Stimulated activated naive CD4-positive, alpha-beta T cell treated with Interleukin-2 at 50 U/mL for 16 hours (primary cell): ENCODE measurements around the gene MR1.

Experiments used
- DNase-seq: peaks from one replicate; lab custom pipeline; 2025; lab: John Stamatoyannopoulos, UW

Gene MR1

DNA sequence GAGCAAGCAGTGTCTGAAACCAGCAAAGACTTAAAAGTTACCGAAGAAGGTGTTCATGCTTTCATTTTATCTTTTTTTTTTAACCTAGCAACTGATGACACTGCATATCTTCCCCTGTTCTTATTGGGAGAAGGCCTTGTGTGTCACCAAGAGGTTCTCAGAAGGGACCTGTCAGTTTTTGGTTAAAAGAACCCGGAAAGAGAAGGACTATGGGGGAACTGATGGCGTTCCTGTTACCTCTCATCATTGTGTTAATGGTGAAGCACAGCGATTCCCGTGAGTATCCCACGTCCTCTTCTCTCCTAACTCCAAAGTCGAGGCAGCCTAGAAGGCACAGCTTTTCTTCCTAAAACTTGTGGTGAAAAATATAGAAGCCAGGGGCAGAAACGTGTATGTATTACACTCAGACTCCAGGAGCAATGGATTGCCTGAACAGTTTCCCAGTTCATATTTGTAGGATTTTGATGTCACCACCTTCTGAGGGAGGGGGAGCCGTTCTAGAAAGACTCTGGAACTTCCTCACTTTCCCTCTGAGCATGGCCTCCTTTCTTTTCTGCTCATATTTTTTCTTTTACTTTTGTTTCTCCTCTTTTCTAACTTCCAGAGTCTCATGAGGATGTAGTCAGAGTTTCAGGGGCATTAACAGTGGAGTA, at the start of gene MR1:
TSS of gene MR1 (plus strand) at position 185 of the 653 bp plus-strand sequence. CDS start at position 210, 25 bp downstream.
- DNase-seq = no peak

DNA sequence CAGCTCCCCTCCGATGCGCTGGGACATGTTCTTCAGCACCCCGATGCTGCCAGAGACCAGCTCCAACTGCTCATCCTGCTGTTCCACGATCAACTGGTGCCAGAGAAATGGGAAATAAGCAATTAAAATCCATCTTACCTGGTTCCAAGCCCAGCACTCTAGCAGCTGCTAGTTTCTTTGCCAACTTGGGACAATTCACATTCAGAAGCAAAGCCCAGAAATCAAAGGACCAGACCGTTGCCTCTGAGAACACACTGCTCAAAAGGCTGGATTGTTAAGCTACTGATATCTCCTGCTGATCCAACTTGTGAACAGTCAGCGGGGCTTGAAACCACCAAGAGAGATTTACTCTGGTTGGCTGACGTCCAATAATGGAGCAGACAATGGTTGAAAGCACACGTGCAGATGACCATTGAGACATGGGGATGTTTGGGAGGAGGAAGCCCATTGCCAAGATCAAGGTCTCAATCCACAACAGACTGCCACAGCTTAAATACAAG, 45.5 kb upstream of the MR1 start:
- DNase-seq = no peak

DNA sequence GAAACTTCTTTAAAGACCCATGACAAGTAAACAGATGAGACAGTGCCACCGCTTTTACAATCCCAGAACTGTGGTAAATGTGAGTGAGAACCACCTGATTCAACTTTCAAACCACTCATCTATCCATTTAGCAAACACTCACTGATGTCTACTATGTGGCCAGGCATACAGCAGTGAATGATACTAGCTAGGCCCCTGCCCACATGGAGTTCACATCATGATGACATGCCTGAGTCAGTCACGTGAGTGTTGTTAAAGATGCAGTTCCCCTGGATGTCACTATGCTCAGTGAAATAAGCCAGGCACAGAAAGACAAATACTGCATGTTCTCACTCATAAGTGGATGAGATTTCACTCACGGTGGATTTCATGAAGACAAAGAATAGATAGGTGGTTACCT, 39.5 kb upstream of the MR1 start:
- no peak for DNase-seq

DNA sequence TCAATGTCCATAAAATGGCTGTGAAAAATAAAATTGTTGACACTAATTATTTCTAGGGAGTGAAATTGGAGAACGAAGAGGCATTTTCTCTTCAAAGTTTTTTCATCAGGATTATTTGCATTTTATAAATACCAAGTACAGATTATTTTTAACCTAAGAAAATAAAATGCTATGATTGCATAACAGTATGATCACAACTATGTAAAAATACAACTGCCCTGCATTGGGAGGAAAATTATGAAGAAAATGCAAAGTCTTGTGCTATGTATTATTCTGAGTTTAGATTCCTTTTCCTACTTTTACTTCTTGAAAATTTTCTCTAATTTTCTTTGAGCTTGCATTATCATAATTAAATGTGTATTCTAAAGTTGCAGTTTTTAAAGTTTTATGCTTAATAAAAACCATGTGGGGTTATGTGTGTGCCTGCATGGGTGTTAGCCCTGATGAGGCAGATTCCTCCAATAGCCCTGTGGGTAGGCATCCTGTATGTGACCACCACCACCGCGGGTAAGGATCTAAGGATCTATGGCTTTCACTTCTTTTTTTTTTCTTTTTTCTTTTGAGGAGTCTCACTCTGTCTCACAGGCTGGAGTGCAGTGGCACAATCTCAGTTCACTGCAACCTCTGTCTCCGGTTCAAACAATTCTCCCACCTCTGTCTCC, 35.8 kb upstream of the MR1 start:
- no peak for DNase-seq

DNA sequence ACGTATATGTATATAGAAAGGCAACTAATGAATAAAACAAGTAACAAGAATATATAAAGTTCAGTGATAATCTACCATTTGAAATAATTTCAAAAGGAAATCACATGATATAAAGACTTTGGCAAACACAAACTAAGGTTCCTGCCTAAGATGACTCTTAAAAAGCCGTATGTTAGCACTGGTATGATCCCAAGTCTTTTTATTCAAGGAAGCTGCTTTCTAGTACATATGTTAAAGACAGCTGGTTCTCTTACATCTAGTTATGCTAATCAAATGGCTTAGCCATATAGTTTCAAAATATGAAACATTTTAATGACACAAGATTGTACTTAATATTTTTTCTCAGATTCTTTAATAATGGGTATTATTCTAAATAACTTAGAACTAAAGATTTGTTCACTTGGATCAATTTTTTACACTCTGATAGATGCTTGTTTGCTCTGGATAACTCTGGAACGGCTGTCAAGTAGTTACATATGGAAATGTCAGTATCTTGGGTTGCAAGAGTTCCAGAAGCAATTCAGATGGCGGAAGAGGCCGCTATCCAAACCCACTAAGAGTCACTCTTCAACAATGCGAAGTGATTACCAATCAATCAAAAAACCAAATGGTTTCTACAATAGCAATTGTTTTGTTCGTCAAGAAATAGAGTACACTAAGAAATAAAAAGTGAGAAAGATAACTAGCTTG, 32.5 kb upstream of the MR1 start:
- no peak for DNase-seq

DNA sequence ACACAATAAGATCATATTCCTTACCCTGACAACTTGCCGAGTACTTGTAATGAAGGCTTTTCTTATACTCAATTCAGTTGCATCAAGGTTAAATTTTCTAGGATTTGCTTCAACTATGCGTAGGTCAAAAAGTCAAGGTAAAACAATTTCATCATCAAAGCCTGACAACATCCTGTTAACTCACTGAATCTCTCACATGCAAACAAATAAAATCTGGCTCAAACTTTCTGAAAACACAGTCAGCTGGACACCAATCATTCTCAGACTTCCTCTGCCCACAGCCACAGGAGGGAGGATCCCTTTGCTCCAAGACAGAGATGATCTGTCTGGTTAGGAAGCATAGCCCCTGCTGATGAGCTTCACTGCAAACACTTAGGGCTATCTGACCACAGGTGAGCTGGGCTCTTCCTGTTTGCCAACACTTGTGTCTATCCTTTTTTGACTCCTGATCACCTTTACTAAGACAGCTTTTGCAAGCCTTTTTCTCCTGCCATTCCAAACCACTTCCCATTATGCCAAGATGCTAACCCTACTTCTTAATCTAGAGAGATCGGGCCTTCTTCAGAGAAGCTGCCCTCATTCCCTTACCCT, 31.1 kb upstream of the MR1 start:
- no peak for DNase-seq

DNA sequence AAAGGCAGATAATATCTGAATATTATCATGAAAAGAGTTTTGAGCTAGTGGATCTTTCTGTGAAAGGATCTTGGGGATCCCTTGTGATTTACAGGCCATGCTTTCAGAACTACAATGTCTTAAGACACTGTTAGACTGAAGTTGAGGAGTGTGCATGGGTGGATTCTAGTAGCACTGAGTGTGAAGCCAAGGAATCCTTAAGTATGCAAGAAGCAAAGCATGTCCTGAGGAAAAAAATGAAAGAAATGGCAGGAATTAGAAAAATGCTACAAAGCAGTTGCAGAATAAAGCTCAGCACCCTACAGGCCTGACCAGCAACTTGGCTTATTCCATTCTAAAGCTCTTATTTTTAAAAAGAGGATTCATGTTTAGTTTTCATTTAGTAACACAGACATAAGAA, 23.0 kb upstream of the MR1 start:
- DNase-seq = no peak

DNA sequence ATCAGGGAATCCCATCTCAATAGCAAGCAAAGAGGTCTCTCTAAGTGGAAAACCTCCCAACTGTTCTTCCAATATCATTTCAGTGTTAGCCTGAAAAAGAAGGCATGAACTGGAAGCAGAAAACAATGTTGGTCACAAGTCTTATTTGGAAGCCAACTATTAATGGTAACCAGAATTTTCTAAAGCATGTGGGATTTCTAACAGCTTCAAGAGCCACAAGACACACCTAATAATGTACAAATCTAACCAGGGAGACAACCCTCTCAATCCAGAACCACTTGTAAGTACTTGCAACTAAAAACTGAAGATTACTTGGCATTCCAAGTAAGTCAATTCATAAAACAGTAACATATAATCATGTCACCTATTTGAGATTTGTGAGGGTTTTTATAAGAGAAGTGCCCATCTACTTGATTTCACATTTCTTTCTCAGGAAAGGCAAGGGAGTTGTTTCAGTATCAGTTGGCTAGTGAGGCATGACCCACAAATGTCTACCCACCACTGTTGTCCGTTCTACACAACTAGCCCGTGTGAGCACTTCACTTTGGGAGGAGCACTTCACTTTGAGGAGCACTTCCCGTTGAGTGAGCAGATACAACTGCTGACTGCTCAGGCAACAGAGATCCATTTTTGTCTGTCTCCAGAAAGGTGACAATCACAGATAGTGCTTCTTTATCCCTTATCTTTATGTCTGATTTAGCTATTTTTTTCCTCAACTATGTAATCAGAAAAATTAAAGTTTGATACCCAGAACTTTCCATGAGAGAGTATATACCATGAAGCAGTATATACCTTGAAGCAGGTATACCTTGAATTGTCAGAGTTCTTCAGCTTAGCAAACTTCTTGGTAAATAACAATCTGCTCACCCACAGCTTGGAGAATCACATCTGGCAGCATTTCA, 22.2 kb upstream of the MR1 start:
- no peak for DNase-seq

DNA sequence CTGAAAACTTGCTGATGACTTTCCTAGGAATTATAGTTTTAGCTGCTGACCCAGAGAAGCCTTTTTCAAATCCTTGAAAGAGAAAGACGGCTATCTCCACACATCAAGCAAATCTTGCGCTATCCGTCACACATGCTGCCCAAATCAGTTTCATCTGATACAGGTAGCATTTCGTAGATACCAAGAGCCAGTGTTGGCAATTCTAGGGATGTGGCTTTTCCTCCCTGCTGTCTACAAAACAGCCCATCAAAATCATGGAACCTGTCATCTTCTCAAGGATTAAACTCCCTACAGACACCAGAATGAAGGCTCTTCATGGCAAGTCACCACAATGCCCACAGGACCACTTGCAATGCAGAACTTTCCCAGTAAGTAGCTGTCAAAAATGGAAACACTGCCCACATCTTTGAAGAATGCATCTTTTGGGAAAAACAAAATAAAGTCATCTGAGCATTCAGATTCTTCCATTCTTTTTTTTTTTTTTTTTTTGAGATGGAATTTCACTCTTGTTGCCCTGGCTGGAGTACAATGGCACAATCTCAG, 21.5 kb upstream of the MR1 start:
- DNase-seq = no peak

DNA sequence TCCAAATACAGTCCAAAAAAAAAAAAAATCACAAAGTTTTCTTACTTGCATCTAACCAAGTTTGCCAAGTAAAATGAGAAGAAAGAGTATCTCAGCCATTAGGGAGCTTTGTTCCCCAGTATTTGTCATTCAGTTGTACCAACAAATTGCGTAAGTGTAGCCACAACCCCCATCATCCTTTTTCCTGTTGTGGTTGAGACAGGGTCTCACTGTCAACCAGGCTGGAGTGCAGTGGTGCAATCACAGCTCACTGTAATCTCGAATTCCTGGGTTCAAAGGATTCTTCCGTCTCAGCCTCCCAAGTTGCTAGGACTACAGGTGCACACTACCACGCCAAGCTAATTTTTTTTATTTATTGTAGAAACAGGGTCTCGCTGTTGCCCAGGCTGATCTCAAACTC, 20.6 kb upstream of the MR1 start:
- no peak for DNase-seq

DNA sequence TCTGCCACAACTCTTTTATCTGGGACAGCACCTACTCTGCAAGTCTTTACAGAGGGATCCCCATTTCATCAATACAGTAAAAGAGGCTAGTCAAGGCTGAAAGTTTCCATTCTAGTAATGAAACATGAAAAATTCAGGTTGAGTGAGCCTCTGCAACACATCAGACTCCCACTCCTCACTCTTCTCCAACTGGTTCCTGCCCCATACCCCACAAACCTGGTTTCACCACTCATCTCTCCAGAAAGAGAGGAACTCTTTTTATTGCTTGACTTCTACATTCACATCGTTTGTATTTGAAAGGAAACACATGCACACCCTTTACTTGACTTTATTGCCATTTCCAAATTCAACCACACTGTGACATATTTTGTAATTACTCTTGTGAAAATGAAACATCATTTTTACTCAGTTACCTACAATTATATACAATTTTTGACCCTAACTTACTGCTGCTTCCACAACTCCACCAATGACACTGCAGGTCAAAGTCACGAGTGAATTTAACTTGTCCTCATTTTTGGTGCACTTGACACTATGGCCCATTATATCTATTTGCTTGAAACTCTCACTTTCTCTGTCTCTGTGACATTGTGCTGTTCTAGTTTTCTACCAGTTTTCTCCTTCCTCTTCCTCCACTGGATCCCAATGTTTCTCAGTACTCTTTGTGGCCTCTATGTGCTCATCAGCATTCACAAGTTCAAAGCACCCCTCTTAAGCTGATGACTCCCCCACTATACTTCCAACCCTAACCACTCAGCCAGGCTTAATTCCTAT, 19.1 kb upstream of the MR1 start:
- DNase-seq = no peak

DNA sequence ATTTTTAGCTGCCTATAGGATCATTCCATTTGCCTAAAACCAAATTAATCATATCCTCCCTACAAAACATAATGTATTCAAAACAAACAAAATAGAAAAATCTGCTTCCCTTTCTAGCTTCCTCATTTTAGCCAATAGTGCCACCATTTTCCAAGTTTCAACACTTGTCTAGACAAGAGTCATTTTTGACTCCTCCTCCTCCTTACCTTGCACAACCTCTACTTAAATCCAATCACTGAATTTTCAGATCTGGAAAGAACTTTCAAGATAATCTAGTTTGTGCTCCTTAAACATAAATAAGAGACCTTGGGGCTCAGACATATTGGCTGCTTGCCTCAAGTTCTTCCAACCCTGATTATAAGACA, 18.6 kb upstream of the MR1 start:
- DNase-seq = no peak

DNA sequence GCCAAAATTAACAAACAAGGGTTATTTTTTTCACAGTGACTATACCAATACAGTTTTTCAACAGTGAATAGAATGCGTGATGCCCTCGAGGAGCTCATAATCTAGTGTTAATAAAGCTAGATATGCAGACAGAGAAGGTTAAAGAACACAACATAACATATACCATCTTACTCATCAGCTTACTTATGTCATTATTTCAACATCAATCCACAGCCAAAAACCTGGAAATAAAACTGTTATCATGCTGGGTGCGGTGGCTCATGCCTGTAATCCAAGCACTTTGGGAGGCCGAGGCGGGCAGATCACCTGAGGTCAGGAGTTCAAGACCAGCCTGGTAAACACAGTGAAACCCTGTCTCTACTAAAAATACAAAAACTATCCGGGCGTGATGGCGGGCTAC, 17.2 kb upstream of the MR1 start:
- DNase-seq = no peak

DNA sequence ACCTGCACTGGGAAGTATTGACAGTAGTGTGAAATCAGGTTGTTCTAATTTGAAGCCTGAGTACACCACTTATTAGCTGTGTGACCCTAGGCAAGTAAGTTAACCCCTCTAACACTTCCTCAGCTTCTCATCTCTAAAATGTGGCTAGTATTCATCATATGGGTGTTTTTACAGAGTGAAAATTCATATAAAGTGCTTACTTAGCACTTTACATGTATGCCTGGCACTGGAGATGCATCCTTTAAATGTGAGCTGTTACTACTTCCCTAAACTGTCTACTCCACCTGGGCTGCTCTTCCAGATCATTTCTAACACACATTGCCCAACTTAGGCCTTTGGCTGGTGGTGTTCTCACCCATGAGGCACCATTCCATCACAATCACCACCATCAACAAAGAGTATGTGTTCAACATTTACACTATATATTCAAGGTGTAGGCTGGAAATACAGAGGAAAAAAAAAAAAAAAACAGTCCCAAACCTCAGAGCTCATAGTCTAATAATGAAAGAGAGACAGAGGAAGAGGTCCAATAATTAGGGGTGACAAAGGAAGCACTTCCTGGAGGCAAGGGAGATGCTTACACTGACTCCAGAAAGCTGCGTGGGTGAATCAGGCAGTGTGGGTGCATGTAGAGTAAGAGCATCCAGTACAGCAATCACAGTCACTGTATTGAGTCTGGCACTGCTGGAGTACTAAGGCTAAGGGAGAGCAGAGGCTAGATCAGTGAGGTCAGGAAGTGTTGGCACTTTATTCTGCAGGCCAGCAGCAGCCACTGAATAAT, 14.7 kb upstream of the MR1 start:
- no peak for DNase-seq

DNA sequence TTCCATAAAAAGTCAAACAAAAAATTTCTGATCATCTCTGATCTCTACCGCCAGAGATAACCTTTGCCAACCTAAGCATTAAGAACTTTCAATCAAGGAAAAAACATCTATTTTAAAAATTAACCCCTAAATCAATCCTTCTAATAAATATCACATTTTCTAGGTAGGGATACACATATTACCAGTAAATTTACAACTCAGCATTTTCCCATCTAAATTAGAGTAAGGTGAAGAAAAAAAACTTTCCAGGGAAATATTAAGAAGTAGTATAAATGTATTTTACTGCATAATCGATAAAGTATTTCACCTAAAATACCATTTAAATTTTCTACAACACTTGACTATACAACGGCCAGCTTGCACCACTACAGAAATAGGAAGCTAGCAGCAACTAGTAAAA, 12.6 kb upstream of the MR1 start:
- no peak for DNase-seq

DNA sequence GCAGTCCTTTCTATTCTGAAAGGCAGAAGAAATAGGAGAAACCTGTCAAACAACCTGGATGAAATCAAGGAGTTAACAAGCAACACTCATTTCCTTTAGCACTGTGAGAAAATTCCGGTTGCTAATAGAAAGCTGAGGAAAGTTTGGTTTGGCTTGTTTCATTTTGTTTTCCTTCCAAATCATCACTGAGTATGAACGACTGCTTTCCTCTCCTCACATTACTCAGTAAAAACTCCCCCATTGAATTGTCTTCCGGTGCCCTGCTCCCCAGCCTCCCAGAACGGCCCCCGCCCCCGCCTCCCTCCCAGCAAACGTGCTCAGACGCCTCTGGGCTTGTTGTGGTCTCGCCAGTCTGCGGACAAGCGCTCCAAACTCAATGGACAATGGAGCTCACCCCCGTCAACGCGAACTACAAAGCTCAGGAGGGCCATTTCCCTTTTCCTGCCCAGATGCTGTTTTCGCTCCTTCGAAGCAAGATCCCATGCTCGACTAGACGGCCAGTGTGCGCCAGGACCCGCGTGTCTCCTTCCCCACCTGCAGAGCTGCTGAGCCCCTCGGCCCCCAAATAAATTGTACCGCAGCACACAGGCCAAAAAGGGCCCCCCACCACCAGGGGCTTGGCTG, 11.9 kb upstream of the MR1 start:
- DNase-seq = peak; percentile 75

DNA sequence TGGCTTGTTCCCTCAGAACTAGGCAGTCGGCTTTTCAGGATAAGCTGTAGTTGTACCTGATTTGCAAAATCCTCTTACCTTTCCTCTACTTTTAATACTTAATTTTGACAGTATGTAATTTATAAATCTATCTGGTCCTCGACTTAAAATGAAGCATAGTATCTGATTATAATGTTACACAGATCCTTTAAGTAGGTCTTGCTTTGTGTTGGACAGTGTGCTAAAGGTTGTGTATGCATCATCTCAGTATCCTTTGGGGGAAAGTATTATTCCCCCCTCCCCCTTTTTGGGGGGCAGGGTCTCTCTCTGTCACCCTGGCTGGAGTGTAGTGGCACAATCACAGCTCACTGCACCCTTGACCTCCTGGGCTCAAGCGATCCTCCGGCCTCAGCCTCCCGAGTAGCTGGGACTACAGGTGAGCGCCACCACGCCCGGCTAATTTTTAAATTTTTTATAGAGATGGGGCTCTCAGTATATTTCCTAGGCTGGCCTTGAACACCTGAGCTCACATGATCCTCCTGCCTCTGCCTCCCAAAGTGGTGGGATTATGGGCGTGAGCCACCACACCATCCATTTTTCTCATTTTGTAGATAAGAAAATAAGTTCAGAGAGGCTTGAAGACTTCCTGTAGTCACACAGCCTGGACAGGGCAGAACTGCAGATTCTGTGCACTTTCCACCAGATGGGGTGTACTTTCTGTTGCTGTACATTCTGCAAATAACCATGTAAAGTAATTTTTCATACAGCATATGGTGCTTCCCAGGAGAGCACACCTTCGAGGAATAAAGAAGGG, 10.3 kb upstream of the MR1 start:
- no peak for DNase-seq

DNA sequence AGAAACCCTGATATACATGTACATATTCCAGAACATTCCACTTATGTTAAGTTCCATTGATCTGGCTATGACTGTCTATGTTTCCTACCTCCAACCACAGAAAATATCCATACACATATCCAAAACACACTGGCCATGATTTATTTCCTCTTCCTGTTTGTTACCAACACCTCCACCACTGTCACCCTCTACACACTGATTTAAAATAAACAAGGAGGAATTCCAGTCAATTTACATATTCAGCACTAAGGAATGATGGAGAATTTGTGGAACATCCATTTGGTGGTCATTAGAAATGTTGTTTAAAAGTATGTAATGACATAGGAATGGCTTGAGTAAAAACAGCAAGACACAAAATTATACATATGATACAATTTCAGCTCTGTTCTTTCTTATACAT, 5.6 kb upstream of the MR1 start:
- no peak for DNase-seq

DNA sequence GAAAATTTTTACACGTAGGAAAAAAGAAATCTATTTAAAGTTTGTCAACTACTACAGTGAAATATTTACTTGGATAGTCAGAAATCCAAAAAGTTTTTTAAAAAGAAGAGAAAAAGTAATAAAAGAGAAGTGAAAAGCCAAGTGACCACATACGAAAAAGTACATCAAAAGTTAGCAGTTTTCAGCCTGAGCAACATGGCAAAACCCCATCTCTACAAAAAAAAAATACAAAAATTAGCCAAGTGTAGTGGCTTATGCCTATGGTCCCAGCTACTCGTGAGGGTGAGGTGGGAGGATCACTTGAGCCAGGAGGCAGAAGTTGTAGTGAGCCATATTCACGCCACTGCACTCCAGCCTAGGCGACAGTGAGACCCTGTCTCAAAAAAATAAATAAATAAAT, 5.2 kb upstream of the MR1 start:
- DNase-seq = no peak
